Measurements from ENCODE around the gene CAPN5. TPM values are rescaled to one million over a fixed set of nuclear protein-coding genes. Genes with fewer than 3 reads are reported as not detected.

Gene CAPN5
- polyA plus RNA-seq, 3 donors, result 0.28 to 0.83 (median 0.62) TPM

- no peak overlapping the region for H3K9ac ChIP-seq (ENCODE audit: insufficient read depth, low read length, poor library complexity, severe bottlenecking)
- intact Hi-C loops (cut with micrococcal nuclease), result loop anchor here in 1 of 2 donors (10.0 kb wide), 1 partner anchor 491 kb away; no protein-coding TSS in a partner anchor
Observed at GRCh38 chr11:77123591-77123990, 56.8 kb downstream of the CAPN5 start.

DNA sequence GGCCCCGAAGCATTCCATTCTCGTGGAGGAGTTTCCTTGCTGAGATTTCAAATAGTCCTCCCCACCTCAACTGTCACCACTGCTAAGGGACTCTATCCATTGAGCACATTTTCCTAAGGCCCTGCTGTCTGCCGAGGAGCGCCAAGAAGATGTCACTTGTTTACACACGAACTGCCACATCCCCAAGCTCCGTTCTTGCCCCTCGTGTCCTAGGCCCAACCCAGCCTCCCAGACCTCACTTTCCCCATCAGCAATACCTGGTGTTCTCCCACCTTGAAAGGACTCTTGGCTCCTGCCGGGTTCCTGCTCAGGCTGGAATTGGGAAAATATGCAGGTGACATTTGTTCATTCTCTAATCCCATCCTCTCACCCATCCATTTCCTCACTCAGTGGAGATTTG lies 57.3 kb downstream of the CAPN5 start:
- intact Hi-C loops (cut with micrococcal nuclease), result loop anchor here in 1 of 2 donors (10.0 kb wide), 1 partner anchor 491 kb away; no protein-coding TSS in a partner anchor
- Histone ChIP-seq H3K79me2 (ENCODE audit: insufficient read depth, low read length) (no peaks in the 10 kb centered on the region), H2AFZ (ENCODE audit: insufficient read depth, low read depth, low read length, poor library complexity, severe bottlenecking) (no peak overlapping the region), H3K4me1 (ENCODE audit: control insufficient read depth in 1 of 2, insufficient read depth in 2 of 2, low read length in 2 of 2) (peaks cover 9 to 15% of the 10 kb centered on the region in 2 donors), H4K20me1 (ENCODE audit: insufficient read depth, low read length) (no peaks in the 10 kb centered on the region), H3K36me3 (replicated peaks in 1 of 2; ENCODE audit: control insufficient read depth in 1 of 2, insufficient read depth in 2 of 2, low read length in 2 of 2) (no peaks in the 10 kb centered on the region), H3K27ac (ENCODE audit: low read depth in 1 of 2, low read length in 2 of 2) (no peak overlapping the region), H3K27me3 (ENCODE audit: control insufficient read depth in 2 of 2, insufficient read depth in 2 of 2, low read length in 2 of 2) (peaks cover 0 to 13% of the 10 kb centered on the region in 2 donors), H3K9ac (ENCODE audit: insufficient read depth, low read length, poor library complexity, severe bottlenecking) (no peak overlapping the region), H3K4me3 (replicated peaks in 1 of 3; ENCODE audit: low read depth in 2 of 3, low read length in 3 of 3) (no peak overlapping the region), H3K9me3 (replicated peaks in 1 of 2; ENCODE audit: control insufficient read depth in 1 of 2, insufficient read depth in 1 of 2, low read length in 2 of 2) (no peaks in the 10 kb centered on the region), H3K4me2 (replicated peaks; ENCODE audit: extremely low read depth, low read length, poor library complexity, severe bottlenecking) (no peak overlapping the region)
- peaks cover 0 to 3% (median 0%) of the 10 kb centered on the region in 7 donors for H3K9me3 Mint-ChIP-seq
- no peaks in the 10 kb centered on the region for H3K36me3 Mint-ChIP-seq
- H3K27me3 Mint-ChIP-seq (ENCODE audit: low read depth in 3 of 3), result peaks cover 12 to 17% (median 12%) of the 10 kb centered on the region in 3 donors
- H3K4me1 Mint-ChIP-seq, result peaks cover 15% of the 10 kb centered on the region
- 99% methylated on average over 7 of the region's 8 CpGs for WGBS (ENCODE audit: insufficient coverage)
- H3K27ac Mint-ChIP-seq, result no peak overlapping the region
- no peak for DNase-seq
- no peak overlapping the region for H3K4me3 Mint-ChIP-seq
- TF ChIP-seq, protein P1, sequence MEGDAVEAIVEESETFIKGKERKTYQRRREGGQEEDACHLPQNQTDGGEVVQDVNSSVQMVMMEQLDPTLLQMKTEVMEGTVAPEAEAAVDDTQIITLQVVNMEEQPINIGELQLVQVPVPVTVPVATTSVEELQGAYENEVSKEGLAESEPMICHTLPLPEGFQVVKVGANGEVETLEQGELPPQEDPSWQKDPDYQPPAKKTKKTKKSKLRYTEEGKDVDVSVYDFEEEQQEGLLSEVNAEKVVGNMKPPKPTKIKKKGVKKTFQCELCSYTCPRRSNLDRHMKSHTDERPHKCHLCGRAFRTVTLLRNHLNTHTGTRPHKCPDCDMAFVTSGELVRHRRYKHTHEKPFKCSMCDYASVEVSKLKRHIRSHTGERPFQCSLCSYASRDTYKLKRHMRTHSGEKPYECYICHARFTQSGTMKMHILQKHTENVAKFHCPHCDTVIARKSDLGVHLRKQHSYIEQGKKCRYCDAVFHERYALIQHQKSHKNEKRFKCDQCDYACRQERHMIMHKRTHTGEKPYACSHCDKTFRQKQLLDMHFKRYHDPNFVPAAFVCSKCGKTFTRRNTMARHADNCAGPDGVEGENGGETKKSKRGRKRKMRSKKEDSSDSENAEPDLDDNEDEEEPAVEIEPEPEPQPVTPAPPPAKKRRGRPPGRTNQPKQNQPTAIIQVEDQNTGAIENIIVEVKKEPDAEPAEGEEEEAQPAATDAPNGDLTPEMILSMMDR (IDR thresholded peaks at IDR 0.05), result no peak

More at GRCh38 chr11:77123591-77123990, 56.8 kb downstream of the CAPN5 start:
- Histone ChIP-seq H3K4me1 (ENCODE audit: control insufficient read depth in 1 of 2, insufficient read depth in 2 of 2, low read length in 2 of 2) (peaks cover 9 to 15% of the 10 kb centered on the region in 2 donors), H3K27ac (ENCODE audit: low read depth in 1 of 2, low read length in 2 of 2) (no peak overlapping the region), H4K20me1 (ENCODE audit: insufficient read depth, low read length) (no peaks in the 10 kb centered on the region), H3K27me3 (ENCODE audit: control insufficient read depth in 2 of 2, insufficient read depth in 2 of 2, low read length in 2 of 2) (peaks cover 0 to 13% of the 10 kb centered on the region in 2 donors), H3K79me2 (ENCODE audit: insufficient read depth, low read length) (no peaks in the 10 kb centered on the region), H2AFZ (ENCODE audit: insufficient read depth, low read depth, low read length, poor library complexity, severe bottlenecking) (no peak overlapping the region), H3K4me2 (replicated peaks; ENCODE audit: extremely low read depth, low read length, poor library complexity, severe bottlenecking) (no peak overlapping the region), H3K36me3 (replicated peaks in 1 of 2; ENCODE audit: control insufficient read depth in 1 of 2, insufficient read depth in 2 of 2, low read length in 2 of 2) (no peaks in the 10 kb centered on the region), H3K4me3 (replicated peaks in 1 of 3; ENCODE audit: low read depth in 2 of 3, low read length in 3 of 3) (no peak overlapping the region), H3K9me3 (replicated peaks in 1 of 2; ENCODE audit: control insufficient read depth in 1 of 2, insufficient read depth in 1 of 2, low read length in 2 of 2) (no peaks in the 10 kb centered on the region)
- Mint-ChIP-seq H3K4me1 (peaks cover 15% of the 10 kb centered on the region), H3K27me3 (ENCODE audit: low read depth in 3 of 3) (peaks cover 10 to 17% (median 12%) of the 10 kb centered on the region in 3 donors), H3K27ac (peak overlapping the region in 1 of 7 donors; percentile 38), H3K36me3 (no peaks in the 10 kb centered on the region), H3K4me3 (no peak overlapping the region), H3K9me3 (peaks cover 0 to 3% (median 0%) of the 10 kb centered on the region in 7 donors)
- 96% methylated on average over 8 of the region's 8 CpGs for WGBS (ENCODE audit: insufficient coverage)
- TF ChIP-seq, protein P1 (IDR thresholded peaks at IDR 0.05), result no peak
- no peak for DNase-seq
